Measurements from ENCODE around the gene BPHL. TPM values are rescaled to one million over a fixed set of nuclear protein-coding genes. Genes with fewer than 3 reads are reported as not detected.
"Not testable (repeated sequence)": the region's sequence is repeated elsewhere in the genome, so short reads cannot be mapped to it uniquely, and the experiment has no call there.

BPHL gene
- total RNA-seq, 2 experiments from 2014 or later, result 8.4 to 9.5 TPM

GRCh38 chr6:3196770-3197169 lies 78.3 kb downstream of the BPHL start:
- DNase-seq (no peak), ATAC-seq (no peak)
- Mint-ChIP-seq H3K4me1 (ENCODE audit: low read depth) (no peaks in the 10 kb centered on the region), H3K36me3 (ENCODE audit: low read depth) (no peaks in the 10 kb centered on the region), H3K27ac (no peak overlapping the region), H3K9me3 (peaks cover 2% of the 10 kb centered on the region), H3K4me3 (no peak overlapping the region), H3K27me3 (peaks cover 3% of the 10 kb centered on the region)
- no peak for TF ChIP-seq CTCF (IDR thresholded peaks at IDR 0.05)
- POLR2A ChIA-PET, result no interaction called here
- intact Hi-C loops (cut with micrococcal nuclease), result no loop called here
- CTCF ChIA-PET, result no interaction called here

- intact Hi-C loops (cut with micrococcal nuclease), result not testable (repeated sequence)
Measured at GRCh38 chr6:3197734-3198133, 79.2 kb downstream of the BPHL start.

GRCh38 chr6:3199382-3199781 lies 80.9 kb downstream of the BPHL start:
- no peak for ATAC-seq
- CTCF ChIA-PET, result no interaction called here
- intact Hi-C loops (cut with micrococcal nuclease), result no loop called here

More at GRCh38 chr6:3197734-3198133, 79.2 kb downstream of the BPHL start:
- H3K36me3 Mint-ChIP-seq (ENCODE audit: low read depth); DNase-seq; H3K27ac Mint-ChIP-seq; ATAC-seq; CTCF ChIA-PET; POLR2A ChIA-PET; H3K9me3 Mint-ChIP-seq; H3K27me3 Mint-ChIP-seq; H3K4me3 Mint-ChIP-seq; H3K4me1 Mint-ChIP-seq (ENCODE audit: low read depth): not testable (repeated sequence)

GRCh38 chr6:3200682-3201081 lies 82.2 kb downstream of the BPHL start:
- H3K36me3 Mint-ChIP-seq (ENCODE audit: low read depth), result no peaks in the 10 kb centered on the region
- H3K27me3 Mint-ChIP-seq, result peaks cover 14% of the 10 kb centered on the region
- TF ChIP-seq CTCF (IDR thresholded peaks at IDR 0.05), result no peak
- ATAC-seq (no peak), DNase-seq (no peak)
- no peaks in the 10 kb centered on the region for H3K4me1 Mint-ChIP-seq (ENCODE audit: low read depth)
- ChIA-PET POLR2A (no interaction called here), CTCF (no interaction called here)
- H3K4me3 Mint-ChIP-seq, result no peak overlapping the region
- peaks cover 4% of the 10 kb centered on the region for H3K9me3 Mint-ChIP-seq
- H3K27ac Mint-ChIP-seq, result no peak overlapping the region
- intact Hi-C loops (cut with micrococcal nuclease), result loop anchor here (10.0 kb wide), 1 partner anchor 76 kb away; no protein-coding TSS in a partner anchor

More at GRCh38 chr6:3199382-3199781, 80.9 kb downstream of the BPHL start:
- Mint-ChIP-seq H3K27me3 (peaks cover 10% of the 10 kb centered on the region), H3K9me3 (peaks cover 3% of the 10 kb centered on the region), H3K4me3 (no peak overlapping the region), H3K4me1 (ENCODE audit: low read depth) (no peaks in the 10 kb centered on the region), H3K36me3 (ENCODE audit: low read depth) (no peaks in the 10 kb centered on the region), H3K27ac (no peak overlapping the region)
- DNase-seq, result no peak
- no peak for TF ChIP-seq CTCF (IDR thresholded peaks at IDR 0.05)
- POLR2A ChIA-PET, result interaction anchor here (1.1 kb wide), 1 partner anchor 10 kb away, joined by 3 read pairs; no protein-coding TSS in a partner anchor

- no peak for DNase-seq
- Mint-ChIP-seq H3K36me3 (ENCODE audit: low read depth) (no peaks in the 10 kb centered on the region), H3K9me3 (peaks cover 4% of the 10 kb centered on the region), H3K27me3 (peaks cover 17% of the 10 kb centered on the region), H3K4me1 (ENCODE audit: low read depth) (no peaks in the 10 kb centered on the region), H3K27ac (no peak overlapping the region), H3K4me3 (no peak overlapping the region)
- ChIA-PET CTCF (no interaction called here), POLR2A (no interaction called here)
- ATAC-seq, result no peak
- no peak for TF ChIP-seq CTCF (IDR thresholded peaks at IDR 0.05)
- intact Hi-C loops (cut with micrococcal nuclease), result loop anchor here (10.0 kb wide), 1 partner anchor 77 kb away; no protein-coding TSS in a partner anchor
Measured at GRCh38 chr6:3201388-3201787, 82.9 kb downstream of the BPHL start.

Other genes starting within 250 kb of the BPHL start
- gene SERPINB9, start 215.4 kb upstream of the BPHL start, total RNA-seq, result 10 to 100 TPM; 65.7 to 70.3 TPM
- gene SERPINB6, start 147.1 kb upstream of the BPHL start, total RNA-seq, result 10 to 100 TPM; 52.2 to 53.8 TPM
- gene NQO2, start 118.8 kb upstream of the BPHL start, total RNA-seq, result 10 to 100 TPM; 23.8 to 24.7 TPM
- gene RIPK1, start 50.2 kb upstream of the BPHL start, total RNA-seq, result 1 to 10 TPM; 8.8 to 9.0 TPM
- 1 to 10 TPM; 1.3 to 1.5 TPM for gene TUBB2A, start 38.8 kb downstream of the BPHL start, total RNA-seq
- under 1 TPM; 0.41 to 0.67 TPM for gene TUBB2B, start 108.9 kb downstream of the BPHL start, total RNA-seq
- gene PSMG4, start 140.2 kb downstream of the BPHL start, total RNA-seq, result 10 to 100 TPM; 50.2 to 53.9 TPM

All from activated CD8-positive, alpha-beta T cell treated with anti-CD3 and anti-CD28 coated beads for 36 hours (primary cell).